ENCODE results near the gene BRINP1. TPM values are rescaled to one million over a fixed set of nuclear protein-coding genes. Genes with fewer than 3 reads are reported as not detected.

BRINP1 gene
- polyA plus RNA-seq, 3 donors: not detected

DNA sequence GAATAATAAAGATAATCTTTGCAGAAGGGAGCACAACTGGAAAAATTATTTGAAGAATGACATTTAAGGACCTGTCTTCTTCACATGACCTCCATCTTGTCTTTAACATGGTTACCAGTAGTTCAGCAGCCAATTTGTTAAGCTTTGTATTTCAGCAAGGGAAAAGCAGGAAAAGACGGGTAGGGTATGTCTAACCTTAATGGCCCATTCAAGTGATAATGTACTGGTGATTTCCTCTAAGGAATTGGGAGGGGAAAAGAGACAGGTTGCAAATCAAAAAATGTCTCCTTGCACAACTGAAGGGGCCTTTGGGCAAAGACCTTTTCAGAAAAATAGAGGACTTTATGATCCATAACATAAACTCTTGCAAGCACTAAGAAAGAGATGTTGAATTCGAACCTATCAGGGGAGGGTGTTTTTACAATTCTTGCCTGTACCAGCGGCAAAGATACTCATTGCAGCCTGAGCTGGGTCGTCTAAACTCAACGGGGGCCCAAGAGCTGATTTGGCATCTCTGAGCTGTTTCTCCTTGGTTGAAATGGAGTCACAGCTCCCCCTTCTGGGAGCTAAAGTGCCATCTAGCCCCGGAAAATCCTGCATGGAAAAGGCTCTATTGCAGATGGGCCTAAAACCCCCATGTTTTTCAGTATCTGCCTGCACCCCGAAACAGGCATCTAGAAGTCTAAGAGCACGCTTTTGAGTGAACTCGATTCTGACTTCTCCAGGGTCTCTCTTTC, 3.8 kb downstream of the BRINP1 start:
- WGBS (ENCODE audit: insufficient coverage): 0% methylated on average over 4 of the region's 9 CpGs
- DNase-seq: no peak
- intact Hi-C loops (cut with micrococcal nuclease): no loop called here
- H3K27ac ChIP-seq (ENCODE audit: low read depth in 1 of 2, low read length in 2 of 2): no peak overlapping the region
- no peak overlapping the region for H3K27ac Mint-ChIP-seq
- no peak overlapping the region for H3K4me3 ChIP-seq (replicated peaks in 1 of 3; ENCODE audit: low read depth in 2 of 3, low read length in 3 of 3)
- peaks cover 32 to 39% of the 10 kb centered on the region in 2 donors for H3K27me3 ChIP-seq (ENCODE audit: control insufficient read depth in 2 of 2, insufficient read depth in 2 of 2, low read length in 2 of 2)
- H2AFZ ChIP-seq (ENCODE audit: insufficient read depth, low read depth, low read length, poor library complexity, severe bottlenecking): no peak overlapping the region
- H3K9me3 ChIP-seq (replicated peaks in 1 of 2; ENCODE audit: control insufficient read depth in 1 of 2, insufficient read depth in 1 of 2, low read length in 2 of 2): peaks cover 0 to 32% of the 10 kb centered on the region in 2 donors
- no peaks in the 10 kb centered on the region for H4K20me1 ChIP-seq (ENCODE audit: insufficient read depth, low read length)
- H3K4me1 ChIP-seq (ENCODE audit: control insufficient read depth in 1 of 2, insufficient read depth in 2 of 2, low read length in 2 of 2): no peaks in the 10 kb centered on the region
- peaks cover 31 to 37% (median 35%) of the 10 kb centered on the region in 3 donors for H3K27me3 Mint-ChIP-seq (ENCODE audit: low read depth in 3 of 3)
- no peak overlapping the region for H3K4me3 Mint-ChIP-seq
- H3K4me2 ChIP-seq (replicated peaks; ENCODE audit: extremely low read depth, low read length, poor library complexity, severe bottlenecking): no peak overlapping the region
- H3K9me3 Mint-ChIP-seq: peaks cover under 1 to 15% (median 12%) of the 10 kb centered on the region in 7 donors
- peaks cover 2% of the 10 kb centered on the region for H3K4me1 Mint-ChIP-seq
- no peaks in the 10 kb centered on the region for H3K36me3 ChIP-seq (replicated peaks in 1 of 2; ENCODE audit: control insufficient read depth in 1 of 2, insufficient read depth in 2 of 2, low read length in 2 of 2)
- peaks cover 0 to 5% of the 10 kb centered on the region in 2 donors for H3K36me3 Mint-ChIP-seq
- no peaks in the 10 kb centered on the region for H3K79me2 ChIP-seq (ENCODE audit: insufficient read depth, low read length)
- no peak overlapping the region for H3K9ac ChIP-seq (ENCODE audit: insufficient read depth, low read length, poor library complexity, severe bottlenecking)
- peak; percentile 13 for TF ChIP-seq CTCF (IDR thresholded peaks at IDR 0.05)

DNA sequence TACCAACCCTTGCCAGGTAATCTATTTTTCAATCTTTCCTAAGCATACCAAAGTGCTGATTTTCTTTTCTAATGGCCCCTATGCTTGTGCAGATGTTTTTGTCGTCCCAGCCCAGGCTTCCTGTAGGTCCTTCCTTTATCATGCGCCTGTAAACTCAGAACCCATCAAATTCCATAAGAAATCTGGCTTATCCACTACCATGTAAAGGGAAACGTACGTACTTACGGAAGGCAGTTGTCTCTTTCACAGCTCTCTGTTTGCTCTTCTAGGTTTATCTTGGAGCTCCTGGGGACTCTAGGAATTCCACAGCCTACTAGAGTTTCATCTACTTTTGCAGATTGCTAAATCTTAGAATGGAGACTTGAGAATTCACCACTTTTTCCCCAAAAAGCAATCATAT, 9.0 kb downstream of the BRINP1 start:
- no peaks in the 10 kb centered on the region for H4K20me1 ChIP-seq (ENCODE audit: insufficient read depth, low read length)

More for the DNA sequence above, 9.0 kb downstream of the BRINP1 start:
- TF ChIP-seq CTCF (IDR thresholded peaks at IDR 0.05): no peak
- no peak overlapping the region for H3K27ac ChIP-seq (ENCODE audit: low read depth in 1 of 2, low read length in 2 of 2)
- H3K27me3 Mint-ChIP-seq (ENCODE audit: low read depth in 3 of 3): peaks cover 0 to 3% (median 0%) of the 10 kb centered on the region in 3 donors
- intact Hi-C loops (cut with micrococcal nuclease): no loop called here
- H3K4me3 Mint-ChIP-seq: no peak overlapping the region
- H2AFZ ChIP-seq (ENCODE audit: insufficient read depth, low read depth, low read length, poor library complexity, severe bottlenecking): no peak overlapping the region
- no peaks in the 10 kb centered on the region for H3K36me3 Mint-ChIP-seq
- H3K27ac Mint-ChIP-seq: no peak overlapping the region
- no peaks in the 10 kb centered on the region for H3K36me3 ChIP-seq (replicated peaks in 1 of 2; ENCODE audit: control insufficient read depth in 1 of 2, insufficient read depth in 2 of 2, low read length in 2 of 2)
- no peaks in the 10 kb centered on the region for H3K9me3 Mint-ChIP-seq
- no peak overlapping the region for H3K4me3 ChIP-seq (replicated peaks in 1 of 3; ENCODE audit: low read depth in 2 of 3, low read length in 3 of 3)
- DNase-seq: no peak
- 67% methylated on average over 2 of the region's 5 CpGs for WGBS (ENCODE audit: insufficient coverage)
- no peaks in the 10 kb centered on the region for H3K9me3 ChIP-seq (replicated peaks in 1 of 2; ENCODE audit: control insufficient read depth in 1 of 2, insufficient read depth in 1 of 2, low read length in 2 of 2)
- H3K79me2 ChIP-seq (ENCODE audit: insufficient read depth, low read length): no peaks in the 10 kb centered on the region
- H3K4me1 ChIP-seq (ENCODE audit: control insufficient read depth in 1 of 2, insufficient read depth in 2 of 2, low read length in 2 of 2): no peaks in the 10 kb centered on the region
- no peaks in the 10 kb centered on the region for H3K27me3 ChIP-seq (ENCODE audit: control insufficient read depth in 2 of 2, insufficient read depth in 2 of 2, low read length in 2 of 2)
- H3K4me2 ChIP-seq (replicated peaks; ENCODE audit: extremely low read depth, low read length, poor library complexity, severe bottlenecking): no peak overlapping the region
- no peaks in the 10 kb centered on the region for H3K4me1 Mint-ChIP-seq
- no peak overlapping the region for H3K9ac ChIP-seq (ENCODE audit: insufficient read depth, low read length, poor library complexity, severe bottlenecking)

All from CD14-positive monocyte (primary cell).